Neural cell (in vitro differentiated cells): ENCODE results near the gene STK32A. TPM values are rescaled to one million over a fixed set of nuclear protein-coding genes. Genes with fewer than 3 reads are reported as not detected.

Experiments used
- H2AFZ ChIP-seq: fragments of 200-600, 300-800 bp; sonication (generic), shearing (Covaris generic); 2 replicates; pipeline ENCODE4 v1.6.0; 2014; ENCODE audit warnings: low read depth, mild to moderate bottlenecking, antibody characterized with exemption, low read length, moderate library complexity
- H3F3A ChIP-seq: fragments of 200-600 bp; shearing (Covaris generic); 2 replicates; pipeline ENCODE4 v1.6.1; 2016; ENCODE audit warnings: mild to moderate bottlenecking, moderate library complexity, mixed read lengths, antibody characterized with exemption, low read length; ENCODE audit not compliant: insufficient read depth, poor library complexity, severe bottlenecking
- H3K27ac ChIP-seq: fragments of 200-600, 300-800 bp; sonication (generic), shearing (Covaris generic); 2 replicates; pipeline ENCODE4 v1.5.1; 2014; ENCODE audit warnings: mild to moderate bottlenecking, low read length, moderate library complexity
- H3K27me3 ChIP-seq: fragments of 300-800, 200-600 bp; sonication (generic), shearing (Covaris generic); 2 replicates; pipeline ENCODE4 v1.6.0; 2014; ENCODE audit warnings: mild to moderate bottlenecking, low read depth, low read length, moderate library complexity; ENCODE audit not compliant: insufficient read depth
- H3K36me3 ChIP-seq: fragments of 300-800, 200-600 bp; sonication (generic), shearing (Covaris generic); 2 replicates; pipeline ENCODE4 v1.5.1; 2014; ENCODE audit warnings: mild to moderate bottlenecking, antibody characterized with exemption, low read length, moderate library complexity; ENCODE audit not compliant: insufficient read depth
- H3K4me2 ChIP-seq: fragments of 300-800, 200-600 bp; sonication (generic), shearing (Covaris generic); 2 replicates; pipeline ENCODE4 v1.6.0; 2014; ENCODE audit warnings: mild to moderate bottlenecking, low read length
- H3K4me3 ChIP-seq: fragments of 300-800, 200-600 bp; sonication (generic), shearing (Covaris generic); 2 replicates; pipeline ENCODE4 v1.5.1; 2014; ENCODE audit warnings: mild to moderate bottlenecking, low read length, moderate library complexity
- H3K79me2 ChIP-seq: fragments of 200-600 bp; shearing (Covaris generic); replicated peaks from 2 replicates; pipeline ENCODE4 v1.6.0; 2014; ENCODE audit warnings: mild to moderate bottlenecking, low read length, moderate library complexity; ENCODE audit not compliant: insufficient read depth
- H3K9ac ChIP-seq: fragments of 300-800, 200-600 bp; sonication (generic), shearing (Covaris generic); 2 replicates; pipeline ENCODE4 v1.6.1; 2016; ENCODE audit warnings: mild to moderate bottlenecking, low read length, mixed read lengths
- H3K9me2 ChIP-seq: fragments of 200-600 bp; shearing (Covaris generic); 2 replicates; pipeline ENCODE4 v1.6.1; 2016; ENCODE audit warnings: mild to moderate bottlenecking, low read length, mixed read lengths; ENCODE audit not compliant: insufficient read depth
- H3K9me3 ChIP-seq: fragments of 200-600, 300-800 bp; sonication (generic), shearing (Covaris generic); 2 replicates; pipeline ENCODE4 v1.6.1; 2016; ENCODE audit warnings: mild to moderate bottlenecking, mixed run types, low read length, moderate library complexity, mixed read lengths
- H4K20me1 ChIP-seq: fragments of 200-600 bp; shearing (Covaris generic); 2 replicates; pipeline ENCODE4 v1.6.1; 2016; ENCODE audit warnings: mild to moderate bottlenecking, mixed run types; ENCODE audit not compliant: insufficient read depth
- CTCF ChIP-seq: fragments of 450-650 bp; IDR thresholded peaks from 2 replicates; pipeline ENCODE4 v1.5.1; 2014; ENCODE audit warnings: antibody characterized with exemption, mild to moderate bottlenecking, moderate library complexity; ENCODE audit not compliant: poor library complexity, severe bottlenecking
- EP300 ChIP-seq: fragments of 450-650 bp; conservative IDR thresholded peaks from 2 replicates; pipeline ENCODE4 v1.6.1; 2014; ENCODE audit warnings: antibody characterized with exemption, mild to moderate bottlenecking, moderate library complexity; ENCODE audit not compliant: poor library complexity, severe bottlenecking
- EZH2 ChIP-seq: fragments of 200-600, 300-800 bp; shearing (Covaris generic), sonication (generic); IDR thresholded peaks from 2 replicates; pipeline ENCODE4 v1.6.1; 2014; ENCODE audit warnings: antibody characterized with exemption, low read length, borderline replicate concordance, mild to moderate bottlenecking; ENCODE audit not compliant: insufficient read depth, poor library complexity, severe bottlenecking
- MXI1 ChIP-seq: fragments of 450-650 bp; conservative IDR thresholded peaks from 2 replicates; pipeline ENCODE4 v1.6.1; 2014; ENCODE audit warnings: antibody characterized with exemption, mild to moderate bottlenecking; ENCODE audit not compliant: poor library complexity, severe bottlenecking
- POLR2AphosphoS5 ChIP-seq: IDR thresholded peaks from 2 replicates; pipeline ENCODE4 v1.6.1; 2012
- RAD21 ChIP-seq: fragments of 450-650 bp; conservative IDR thresholded peaks from 2 replicates; pipeline ENCODE4 v1.6.1; 2014; ENCODE audit warnings: antibody characterized with exemption, mild to moderate bottlenecking, moderate library complexity
- REST ChIP-seq: IDR thresholded peaks from 2 replicates; pipeline ENCODE4 v1.6.1; 2012; ENCODE audit warnings: borderline replicate concordance
- SMC3 ChIP-seq: fragments of 450-650 bp; conservative IDR thresholded peaks from 2 replicates; pipeline ENCODE4 v1.6.1; 2014; ENCODE audit warnings: antibody characterized with exemption, mild to moderate bottlenecking, moderate library complexity; ENCODE audit not compliant: poor library complexity
- TAF1 ChIP-seq: IDR thresholded peaks from 2 replicates; pipeline ENCODE4 v1.6.1; 2012; ENCODE audit warnings: low read depth
- polyA plus RNA-seq: library from polyadenylated mRNA; depleted of rRNA; stranded (reverse); fragments of >200 nt; gene quantifications from 2 replicates; pipeline ENCODE4 v1.2.3, GENCODE V29; 2014

The STK32A gene
- polyA plus RNA-seq, 1 donor from 2014 or later, result 23.1 TPM

- Histone ChIP-seq H3K9me3 (no peaks in the 10 kb centered on the region), H3K36me3 (no peaks in the 10 kb centered on the region), H3K9ac (no peak overlapping the region), H3F3A (no peaks in the 10 kb centered on the region), H3K79me2 (no peaks in the 10 kb centered on the region), H3K4me2 (no peak overlapping the region), H4K20me1 (no peaks in the 10 kb centered on the region), H3K4me3 (no peak overlapping the region), H3K27me3 (no peaks in the 10 kb centered on the region), H3K27ac (no peak overlapping the region), H2AFZ (no peak overlapping the region), H3K9me2 (no peaks in the 10 kb centered on the region)
- no peak for TF ChIP-seq CTCF
- no peak for TF ChIP-seq EP300
- TF ChIP-seq RAD21, result no peak
- no peak for TF ChIP-seq REST
Measured at GRCh38 chr5:147341345-147341744, 106.5 kb downstream of the STK32A start.

- TF ChIP-seq CTCF (no peak), SMC3 (no peak), EZH2 (no peak), MXI1 (no peak), REST (no peak), POLR2AphosphoS5 (no peak), EP300 (no peak), RAD21 (no peak), TAF1 (no peak)
- no peaks in the 10 kb centered on the region for H3K36me3 ChIP-seq
- no peaks in the 10 kb centered on the region for H3K9me3 ChIP-seq
- no peak overlapping the region for H3K9ac ChIP-seq
- H3K79me2 ChIP-seq, result no peaks in the 10 kb centered on the region
- no peaks in the 10 kb centered on the region for H3K9me2 ChIP-seq
- H3F3A ChIP-seq, result no peaks in the 10 kb centered on the region
- H4K20me1 ChIP-seq, result no peaks in the 10 kb centered on the region
- H2AFZ ChIP-seq, result no peak overlapping the region
- no peaks in the 10 kb centered on the region for H3K27me3 ChIP-seq
- H3K4me2 ChIP-seq, result no peak overlapping the region
- no peak overlapping the region for H3K4me3 ChIP-seq
- H3K27ac ChIP-seq, result no peak overlapping the region
Measured at GRCh38 chr5:147344861-147345260, 110.0 kb downstream of the STK32A start.
